ENCODE results near the gene BEST3.

GRCh38 chr12:69633061-69633460, 66.0 kb downstream of the BEST3 start:
- TF ChIP-seq POLR2A (IDR thresholded peaks at IDR 0.05) (no peak), CTCF (IDR thresholded peaks at IDR 0.05) (no peak)
